SW 1271 (cell line): ENCODE data around the gene ALKBH5.
A peak's percentile ranks its signal among the peaks of the same experiment; 100 is the strongest.

Source experiments
- DNase-seq, 2 experiments: peaks; one replicate each; lab custom pipeline; 2025; lab: John Stamatoyannopoulos, UW

Gene ALKBH5

GRCh38 chr17:18245038-18245776 is 61.6 kb downstream of the ALKBH5 start:
- no peak for DNase-seq

GRCh38 chr17:18246109-18246725 is 62.6 kb downstream of the ALKBH5 start:
- DNase-seq = no peak

- peak in 1 of 2 experiments; percentile 49 for DNase-seq
Observed at GRCh38 chr17:18246880-18247612, 63.4 kb downstream of the ALKBH5 start.

- no peak for DNase-seq
Observed at GRCh38 chr17:18247613-18248001, 64.0 kb downstream of the ALKBH5 start.

GRCh38 chr17:18248300-18248731 is 64.7 kb downstream of the ALKBH5 start:
- DNase-seq = peak; percentile 59 to 74

GRCh38 chr17:18248811-18249210 is 65.2 kb downstream of the ALKBH5 start:
- no peak for DNase-seq

- DNase-seq = no peak
Observed at GRCh38 chr17:18250259-18250658, 66.6 kb downstream of the ALKBH5 start.

GRCh38 chr17:18250708-18251107 is 67.1 kb downstream of the ALKBH5 start:
- no peak for DNase-seq

- no peak for DNase-seq
Observed at GRCh38 chr17:18251204-18251603, 67.6 kb downstream of the ALKBH5 start.

- no peak for DNase-seq
Observed at GRCh38 chr17:18252160-18252559, 68.5 kb downstream of the ALKBH5 start.

GRCh38 chr17:18253187-18253884 is 69.7 kb downstream of the ALKBH5 start:
- no peak for DNase-seq

- no peak for DNase-seq
Observed at GRCh38 chr17:18253947-18254821, 70.6 kb downstream of the ALKBH5 start.

- no peak for DNase-seq
Observed at GRCh38 chr17:18254888-18255649, 71.4 kb downstream of the ALKBH5 start.

- no peak for DNase-seq
Observed at GRCh38 chr17:18256351-18256750, 72.7 kb downstream of the ALKBH5 start.

- DNase-seq = no peak
Observed at GRCh38 chr17:18256776-18257175, 73.1 kb downstream of the ALKBH5 start.

GRCh38 chr17:18257268-18257981 is 73.8 kb downstream of the ALKBH5 start:
- DNase-seq = peak; percentile 50 to 65

GRCh38 chr17:18257982-18258355 is 74.3 kb downstream of the ALKBH5 start:
- DNase-seq = peak; percentile 75 to 89

- peak in 1 of 2 experiments; percentile 77 for DNase-seq
Observed at GRCh38 chr17:18258356-18259038, 74.9 kb downstream of the ALKBH5 start, which contains the start of gene FLII. FLII (minus strand) TSS chr17:18258738; CDS start chr17:18258690, 48 bp downstream.
